Vagina (tissue), 2 donors: ENCODE data around the gene ENOX1.
A peak's percentile ranks its signal among the peaks of the same experiment; 100 is the strongest.

Experiments used
- CTCF ChIP-seq, 3 experiments: fragments of 450-650 bp in 2 of 3; fragments of 200-600 bp in 1 of 3; sonication (generic) in 1 of 3; IDR thresholded peaks; one replicate each; pipeline ENCODE4 v1.5.1; 2017 to 2019; ENCODE audit warnings: antibody characterized with exemption in 3 of 3, mild to moderate bottlenecking in 2 of 3, moderate library complexity in 2 of 3
- POLR2A ChIP-seq, 2 donors: fragments of 450-650 bp; IDR thresholded peaks; one replicate each; pipeline ENCODE4 v1.6.1; 2017; ENCODE audit warnings: antibody characterized with exemption in 2 of 2, mild to moderate bottlenecking in 2 of 2, moderate library complexity in 2 of 2
- POLR2AphosphoS5 ChIP-seq, 2 donors: sonication (generic); formaldehyde crosslinking; IDR thresholded peaks; one replicate each; pipeline ENCODE4 v1.9.0; 2017; ENCODE audit warnings: antibody characterized with exemption in 2 of 2, mild to moderate bottlenecking in 2 of 2, low read depth in 1 of 2; ENCODE audit not compliant: insufficient read depth in 1 of 2

GRCh38 chr13:43686557-43686956 lies 100.2 kb downstream of the ENOX1 start:
- TF ChIP-seq POLR2A (IDR thresholded peaks at IDR 0.05) (no peak), POLR2AphosphoS5 (IDR thresholded peaks at IDR 0.05; ENCODE audit: insufficient read depth in 1 of 2, low read depth in 1 of 2) (peak in 1 of 2 donors; percentile 39), CTCF (IDR thresholded peaks at IDR 0.05) (no peak)
